Measurements from ENCODE around the gene KRTAP10-7.

GRCh38 chr21:44649521-44650100 is 49.2 kb downstream of the KRTAP10-7 start:
- TF ChIP-seq, protein P1, sequence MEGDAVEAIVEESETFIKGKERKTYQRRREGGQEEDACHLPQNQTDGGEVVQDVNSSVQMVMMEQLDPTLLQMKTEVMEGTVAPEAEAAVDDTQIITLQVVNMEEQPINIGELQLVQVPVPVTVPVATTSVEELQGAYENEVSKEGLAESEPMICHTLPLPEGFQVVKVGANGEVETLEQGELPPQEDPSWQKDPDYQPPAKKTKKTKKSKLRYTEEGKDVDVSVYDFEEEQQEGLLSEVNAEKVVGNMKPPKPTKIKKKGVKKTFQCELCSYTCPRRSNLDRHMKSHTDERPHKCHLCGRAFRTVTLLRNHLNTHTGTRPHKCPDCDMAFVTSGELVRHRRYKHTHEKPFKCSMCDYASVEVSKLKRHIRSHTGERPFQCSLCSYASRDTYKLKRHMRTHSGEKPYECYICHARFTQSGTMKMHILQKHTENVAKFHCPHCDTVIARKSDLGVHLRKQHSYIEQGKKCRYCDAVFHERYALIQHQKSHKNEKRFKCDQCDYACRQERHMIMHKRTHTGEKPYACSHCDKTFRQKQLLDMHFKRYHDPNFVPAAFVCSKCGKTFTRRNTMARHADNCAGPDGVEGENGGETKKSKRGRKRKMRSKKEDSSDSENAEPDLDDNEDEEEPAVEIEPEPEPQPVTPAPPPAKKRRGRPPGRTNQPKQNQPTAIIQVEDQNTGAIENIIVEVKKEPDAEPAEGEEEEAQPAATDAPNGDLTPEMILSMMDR (IDR thresholded peaks at IDR 0.05): no peak
- TF ChIP-seq POLR2A (IDR thresholded peaks at IDR 0.05): no peak
